H1 (cell line): Measurements from ENCODE around the gene SLC66A2. TPM values are rescaled to one million over a fixed set of nuclear protein-coding genes. Genes with fewer than 3 reads are reported as not detected.

Experiments used
- EZH2 ChIP-seq: fragments of 200-600 bp; sonication (generic); IDR thresholded peaks from 2 replicates; pipeline ENCODE4 v1.7.1; 2012; ENCODE audit warnings: low read depth, mild to moderate bottlenecking, moderate library complexity, low read length, inconsistent platforms; ENCODE audit not compliant: severe bottlenecking
- GABPA ChIP-seq: IDR thresholded peaks from 2 replicates; pipeline ENCODE4 v1.6.1; 2011; ENCODE audit warnings: mild to moderate bottlenecking, low read length, moderate library complexity, borderline replicate concordance; ENCODE audit not compliant: insufficient read depth
- POLR2A ChIP-seq, 2 experiments: IDR thresholded peaks; 1 replicate in 1 of 2; 2 replicates in 1 of 2; pipeline ENCODE4 v1.6.1; 2011; ENCODE audit warnings: low read depth in 2 of 2, low read length in 2 of 2, mild to moderate bottlenecking in 2 of 2; ENCODE audit errors: control extremely low read depth in 1 of 2
- RBBP5 ChIP-seq: IDR thresholded peaks from 2 replicates; pipeline ENCODE4 v1.7.1; 2012; ENCODE audit warnings: low read depth, mild to moderate bottlenecking, inconsistent platforms, low read length, moderate library complexity, borderline replicate concordance
- RNF2 ChIP-seq: fragments of 200-900, 300-1000 bp; sonication (generic); IDR thresholded peaks from 2 replicates; pipeline ENCODE4 v1.7.1; 2016; ENCODE audit warnings: borderline replicate concordance, low read depth, mild to moderate bottlenecking, antibody characterized with exemption, low read length; ENCODE audit not compliant: poor library complexity, severe bottlenecking; ENCODE audit errors: missing control alignments
- USF2 ChIP-seq: IDR thresholded peaks from 2 replicates; pipeline ENCODE4 v1.6.1; 2011; ENCODE audit warnings: low read length, improper control_type of control experiment
- polyA plus RNA-seq, 7 experiments: library from polyadenylated mRNA; depleted of rRNA in 3 of 7; stranded (reverse) in 5 of 7; unstranded in 2 of 7; fragments of >200 nt in 5 of 7; fragments of 200-250 nt in 2 of 7; gene quantifications; 1 replicate in 5 of 7; 2 replicates in 1 of 7; 4 replicates in 1 of 7; pipeline versions ENCODE4 v1.2.1 to v1.2.3, GENCODE V29; 2011 to 2013; ENCODE audit warnings: missing spikeins in 2 of 7, mixed read lengths in 2 of 7
- total RNA-seq: library from RNA; stranded (reverse); fragmentation: NEBNext Ultra II Directional; extraction: Animal tissue kit (Norgen Biotek cat#: 25700); gene quantifications from 2 replicates; pipeline ENCODE4 v1.2.1, GENCODE V29; 2021

The SLC66A2 gene
- total and polyA plus RNA-seq, 2 of the 8 experiments (the other 6 are each of a cell fraction or from before 2014, with no cell fraction given), result 15.0 to 18.9 TPM

DNA sequence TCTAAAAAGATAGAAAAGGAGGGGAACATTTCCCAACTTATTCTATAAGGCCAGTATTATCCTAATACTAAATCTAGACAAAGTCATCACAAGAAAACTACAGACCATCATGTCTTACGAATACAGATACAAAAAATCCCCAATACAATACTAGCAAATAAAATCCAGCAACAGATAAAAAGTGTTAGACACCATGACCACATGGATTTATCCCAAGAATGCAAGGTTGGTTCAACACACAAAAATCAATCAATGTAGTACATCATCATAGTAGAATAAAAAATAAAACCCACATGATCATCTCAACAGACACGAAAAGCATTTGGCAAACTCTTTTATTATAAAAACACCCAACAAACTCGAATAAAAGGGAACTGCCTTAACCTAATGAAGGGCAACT, 18.5 kb downstream of the SLC66A2 start (continued):
- TF ChIP-seq USF2 (no peak), GABPA (no peak), RBBP5 (no peak), RNF2 (no peak), POLR2A (IDR thresholded peaks at IDR 0.05; ENCODE audit: control extremely low read depth in 1 of 2, low read depth in 2 of 2, low read length in 2 of 2) (no peak), EZH2 (no peak)
- TF ChIP-seq, all 59 proteins: peak for 0
